Measurements from ENCODE around the gene SLC28A1. TPM values are rescaled to one million over a fixed set of nuclear protein-coding genes. Genes with fewer than 3 reads are reported as not detected.
A peak's percentile ranks its signal among the peaks of the same experiment; 100 is the strongest.

Gene SLC28A1
- total RNA-seq, 1 experiment from 2014 or later: 1.1 TPM

DNA sequence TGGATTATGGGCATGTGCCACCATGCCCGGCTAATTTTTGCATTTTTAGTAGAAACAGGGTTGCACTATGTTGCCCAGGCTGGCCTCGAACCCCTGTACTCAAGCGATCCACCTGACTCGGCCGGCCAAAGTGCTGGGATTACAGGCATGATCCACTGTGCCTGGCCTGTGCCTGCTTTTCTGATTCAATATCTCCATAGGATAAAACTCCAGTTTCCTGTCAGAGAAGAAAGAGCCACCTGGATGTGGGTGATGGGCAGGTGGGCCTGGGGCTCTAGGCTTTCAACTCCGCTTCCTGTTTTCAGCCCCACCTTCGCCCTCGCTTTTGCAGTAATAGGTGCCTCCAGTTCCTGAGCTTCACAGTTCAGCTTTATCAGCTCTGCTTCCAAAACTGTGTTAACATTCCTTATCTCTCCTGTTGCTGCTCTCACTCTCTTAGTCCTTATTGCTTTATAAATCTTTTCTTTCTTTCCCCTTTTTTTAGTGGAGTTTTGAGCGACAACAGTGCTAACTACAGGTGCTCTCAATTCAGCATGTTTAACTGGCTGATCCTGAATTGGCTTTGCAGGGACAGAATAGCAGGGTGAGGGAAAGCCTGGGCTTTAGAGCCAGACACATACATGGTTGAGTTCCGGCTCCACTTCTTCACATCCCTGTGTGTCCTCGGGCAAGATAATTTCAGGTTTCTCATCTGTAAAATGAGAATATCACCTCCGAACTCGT, 76.1 kb downstream of the SLC28A1 start:
- CTCF ChIA-PET: no interaction called here
- H3K4me2 ChIP-seq (ENCODE audit: low read length): no peak overlapping the region

DNA sequence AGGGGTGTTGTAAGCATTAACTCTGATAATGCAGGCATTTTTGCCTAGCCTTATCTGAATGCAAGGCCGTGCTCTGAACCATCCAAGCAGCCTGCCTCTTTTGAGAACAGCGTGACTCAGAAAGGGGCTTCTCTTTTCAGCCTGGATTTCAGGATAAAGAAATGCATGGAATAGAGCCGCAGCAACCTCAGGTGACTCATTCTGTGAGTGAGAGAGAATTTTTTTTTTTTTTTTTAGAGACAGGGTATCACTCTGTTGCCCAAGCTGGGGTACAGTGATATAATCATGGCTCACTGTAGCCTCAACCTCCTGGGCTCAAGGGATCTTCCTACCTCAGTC, 76.6 kb downstream of the SLC28A1 start:
- DNase-seq (peak; percentile 66), ATAC-seq (peak; percentile 18; the same call in 1 of the 2 replicates)
- H3K27ac ChIP-seq (ENCODE audit: low read length): peak overlapping the region; percentile 49
- H3K4me1 ChIP-seq (ENCODE audit: insufficient read depth, low read length): peaks cover 36% of the 10 kb centered on the region
- no peak overlapping the region for H3K9ac ChIP-seq (ENCODE audit: low read length)
- H3F3A ChIP-seq (ENCODE audit: low read length, unreplicated experiment): no peaks in the 10 kb centered on the region
- no peak overlapping the region for H3K4me3 ChIP-seq (ENCODE audit: low read length)
- no peaks in the 10 kb centered on the region for H3K27me3 ChIP-seq (ENCODE audit: low read length)
- no peak overlapping the region for H3K4me2 ChIP-seq (ENCODE audit: low read length)
- no peaks in the 10 kb centered on the region; the same call in 1 of the 2 replicates for H3K36me3 ChIP-seq (ENCODE audit: low read depth, low read length)
- no peak for TF ChIP-seq EZH2phosphoT487 (IDR thresholded peaks at IDR 0.05; ENCODE audit: borderline replicate concordance, low read length)
- TF ChIP-seq, protein P1, sequence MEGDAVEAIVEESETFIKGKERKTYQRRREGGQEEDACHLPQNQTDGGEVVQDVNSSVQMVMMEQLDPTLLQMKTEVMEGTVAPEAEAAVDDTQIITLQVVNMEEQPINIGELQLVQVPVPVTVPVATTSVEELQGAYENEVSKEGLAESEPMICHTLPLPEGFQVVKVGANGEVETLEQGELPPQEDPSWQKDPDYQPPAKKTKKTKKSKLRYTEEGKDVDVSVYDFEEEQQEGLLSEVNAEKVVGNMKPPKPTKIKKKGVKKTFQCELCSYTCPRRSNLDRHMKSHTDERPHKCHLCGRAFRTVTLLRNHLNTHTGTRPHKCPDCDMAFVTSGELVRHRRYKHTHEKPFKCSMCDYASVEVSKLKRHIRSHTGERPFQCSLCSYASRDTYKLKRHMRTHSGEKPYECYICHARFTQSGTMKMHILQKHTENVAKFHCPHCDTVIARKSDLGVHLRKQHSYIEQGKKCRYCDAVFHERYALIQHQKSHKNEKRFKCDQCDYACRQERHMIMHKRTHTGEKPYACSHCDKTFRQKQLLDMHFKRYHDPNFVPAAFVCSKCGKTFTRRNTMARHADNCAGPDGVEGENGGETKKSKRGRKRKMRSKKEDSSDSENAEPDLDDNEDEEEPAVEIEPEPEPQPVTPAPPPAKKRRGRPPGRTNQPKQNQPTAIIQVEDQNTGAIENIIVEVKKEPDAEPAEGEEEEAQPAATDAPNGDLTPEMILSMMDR (conservative IDR thresholded peaks at IDR 0.05; ENCODE audit: low read depth, low read length): no peak
- TF ChIP-seq EZH2 (IDR thresholded peaks at IDR 0.05; ENCODE audit: low read length, unreplicated experiment): no peak
- no peak overlapping the region for H2AFZ ChIP-seq (ENCODE audit: low read length)
- H3K9me3 ChIP-seq (ENCODE audit: low read length): no peaks in the 10 kb centered on the region
- H3K79me2 ChIP-seq (ENCODE audit: low read length): no peaks in the 10 kb centered on the region
- H4K20me1 ChIP-seq (ENCODE audit: low read length): no peaks in the 10 kb centered on the region
- CTCF ChIA-PET: no interaction called here
- BruUV-seq (replicated peaks): no TSS peak
- intact Hi-C loops (cut with micrococcal nuclease): no loop called here
- no peaks in the 10 kb centered on the region for H3K9me2 ChIP-seq (replicated peaks; ENCODE audit: low read length)
- POLR2A ChIA-PET (ENCODE audit: unreplicated experiment): no interaction called here

More for the DNA sequence above, 76.1 kb downstream of the SLC28A1 start:
- H3K4me3 ChIP-seq (ENCODE audit: low read length): no peak overlapping the region
- ATAC-seq (no peak), DNase-seq (no peak)
- no peak overlapping the region for H3K9ac ChIP-seq (ENCODE audit: low read length)
- H3K79me2 ChIP-seq (ENCODE audit: low read length): no peaks in the 10 kb centered on the region
- H3F3A ChIP-seq (ENCODE audit: low read length, unreplicated experiment): no peaks in the 10 kb centered on the region
- H3K9me3 ChIP-seq (ENCODE audit: low read length): no peaks in the 10 kb centered on the region
- BruUV-seq (replicated peaks): no TSS peak
- no peaks in the 10 kb centered on the region for H4K20me1 ChIP-seq (ENCODE audit: low read length)
- H3K4me1 ChIP-seq (ENCODE audit: insufficient read depth, low read length): peaks cover 39% of the 10 kb centered on the region
- intact Hi-C loops (cut with micrococcal nuclease): no loop called here
- POLR2A ChIA-PET (ENCODE audit: unreplicated experiment): no interaction called here
- H3K9me2 ChIP-seq (replicated peaks; ENCODE audit: low read length): no peaks in the 10 kb centered on the region
- peak overlapping the region; percentile 1; the same call in 1 of the 2 replicates for H3K27ac ChIP-seq (ENCODE audit: low read length)
- no peak overlapping the region for H2AFZ ChIP-seq (ENCODE audit: low read length)
- TF ChIP-seq EZH2phosphoT487 (IDR thresholded peaks at IDR 0.05; ENCODE audit: borderline replicate concordance, low read length) (no peak), EZH2 (IDR thresholded peaks at IDR 0.05; ENCODE audit: low read length, unreplicated experiment) (no peak)
- no peaks in the 10 kb centered on the region for H3K27me3 ChIP-seq (ENCODE audit: low read length)
- no peaks in the 10 kb centered on the region; the same call in 1 of the 2 replicates for H3K36me3 ChIP-seq (ENCODE audit: low read depth, low read length)

DNA sequence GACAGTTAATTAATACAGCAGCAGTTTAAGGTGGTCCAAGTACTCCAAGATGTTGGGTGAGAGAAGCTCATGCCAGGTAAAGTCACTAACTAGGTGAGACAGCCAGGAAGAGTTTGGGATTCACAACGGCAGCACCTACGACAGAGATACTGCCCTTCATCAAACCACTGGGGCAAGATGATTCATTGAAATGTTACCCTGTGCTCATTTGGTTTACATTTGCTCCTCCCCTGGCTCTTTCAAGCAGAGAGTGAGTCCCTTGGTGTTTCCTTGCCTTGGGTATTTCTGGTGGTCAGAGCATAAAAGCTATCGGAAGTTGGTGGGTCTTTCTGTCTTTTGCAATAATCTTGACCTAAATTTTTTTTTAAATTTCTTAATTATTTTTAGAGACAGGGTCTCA, 77.2 kb downstream of the SLC28A1 start:
- Histone ChIP-seq H3K9ac (ENCODE audit: low read length) (no peak overlapping the region), H3K27me3 (ENCODE audit: low read length) (no peaks in the 10 kb centered on the region), H3F3A (ENCODE audit: low read length, unreplicated experiment) (no peaks in the 10 kb centered on the region), H3K27ac (ENCODE audit: low read length) (peak overlapping the region; percentile 49), H3K79me2 (ENCODE audit: low read length) (no peaks in the 10 kb centered on the region), H4K20me1 (ENCODE audit: low read length) (no peaks in the 10 kb centered on the region), H3K4me2 (ENCODE audit: low read length) (peak overlapping the region; percentile 35), H2AFZ (ENCODE audit: low read length) (no peak overlapping the region), H3K36me3 (ENCODE audit: low read depth, low read length) (no peaks in the 10 kb centered on the region; the same call in 1 of the 2 replicates), H3K9me2 (replicated peaks; ENCODE audit: low read length) (no peaks in the 10 kb centered on the region), H3K4me1 (ENCODE audit: insufficient read depth, low read length) (peaks cover 36% of the 10 kb centered on the region), H3K9me3 (ENCODE audit: low read length) (no peaks in the 10 kb centered on the region), H3K4me3 (ENCODE audit: low read length) (no peak overlapping the region)
- no peak for ATAC-seq
- POLR2A ChIA-PET (ENCODE audit: unreplicated experiment): no interaction called here
- no TSS peak for BruUV-seq (replicated peaks)
- intact Hi-C loops (cut with micrococcal nuclease): no loop called here
- DNase-seq: peak; percentile 54
- TF ChIP-seq EZH2 (IDR thresholded peaks at IDR 0.05; ENCODE audit: low read length, unreplicated experiment) (no peak), EZH2phosphoT487 (IDR thresholded peaks at IDR 0.05; ENCODE audit: borderline replicate concordance, low read length) (no peak)
- TF ChIP-seq, protein P1 (conservative IDR thresholded peaks at IDR 0.05; ENCODE audit: low read depth, low read length): no peak
- CTCF ChIA-PET: no interaction called here
